Endometrium (tissue), 2 donors: ENCODE measurements around the gene NR2E3.
"Not testable (repeated sequence)": the region's sequence is repeated elsewhere in the genome, so short reads cannot be mapped to it uniquely, and the experiment has no call there.

ENCODE experiments used
- FAIRE-seq: peaks from 2 replicates; lab custom pipeline; 2012; peaks lifted over from hg19 to GRCh38; lab: Jason Lieb, UNC
- donor health status: control.
- donor health status: control.

The NR2E3 gene

GRCh38 chr15:71815301-71815700 lies 4.9 kb downstream of the NR2E3 start:
- FAIRE-seq = no peak

GRCh38 chr15:71817351-71817750 lies 7.0 kb downstream of the NR2E3 start:
- no peak for FAIRE-seq

- FAIRE-seq = no peak
Measured at GRCh38 chr15:71820127-71820526, 9.8 kb downstream of the NR2E3 start.

- FAIRE-seq = no peak
Measured at GRCh38 chr15:71821547-71822129, 11.3 kb downstream of the NR2E3 start.

- FAIRE-seq = no peak
Measured at GRCh38 chr15:71822890-71823630, 12.7 kb downstream of the NR2E3 start.

GRCh38 chr15:71823801-71824200 lies 13.4 kb downstream of the NR2E3 start:
- FAIRE-seq = no peak

- FAIRE-seq = no peak
Measured at GRCh38 chr15:71825021-71825730, 14.8 kb downstream of the NR2E3 start.

- no peak for FAIRE-seq
Measured at GRCh38 chr15:71826196-71826595, 15.8 kb downstream of the NR2E3 start.

GRCh38 chr15:71830981-71831380 lies 20.6 kb downstream of the NR2E3 start:
- FAIRE-seq = no peak

GRCh38 chr15:71841563-71841962 lies 31.2 kb downstream of the NR2E3 start:
- FAIRE-seq = no peak

- FAIRE-seq = no peak
Measured at GRCh38 chr15:71844916-71845315, 34.6 kb downstream of the NR2E3 start.

GRCh38 chr15:71853543-71853942 lies 43.2 kb downstream of the NR2E3 start:
- FAIRE-seq = no peak

- FAIRE-seq = not testable (repeated sequence)
Measured at GRCh38 chr15:71858232-71858631, 47.9 kb downstream of the NR2E3 start.
